Measurements from ENCODE around the gene MYEF2.

- TF ChIP-seq CTCF (conservative IDR thresholded peaks at IDR 0.05; ENCODE audit: low read depth in 2 of 2) (no peak), CREB1 (CRISPR knock-in tag; IDR thresholded peaks at IDR 0.05; ENCODE audit: low read depth) (no peak), POLR2AphosphoS5 (IDR thresholded peaks at IDR 0.05; ENCODE audit: low read depth) (no peak), REST (IDR thresholded peaks at IDR 0.05; ENCODE audit: unreplicated experiment) (no peak), EZH2 (IDR thresholded peaks at IDR 0.05; ENCODE audit: low read depth, unreplicated experiment) (no peak), EZH2phosphoT487 (IDR thresholded peaks at IDR 0.05; ENCODE audit: unreplicated experiment) (no peak), ZNF331 (CRISPR knock-in tag; IDR thresholded peaks at IDR 0.05; ENCODE audit: low read depth) (no peak), ETS1 (IDR thresholded peaks at IDR 0.05) (no peak), JUNB (IDR thresholded peaks at IDR 0.05; ENCODE audit: unreplicated experiment) (no peak), STAT1 (IDR thresholded peaks at IDR 0.05; ENCODE audit: unreplicated experiment) (no peak), NANOG (IDR thresholded peaks at IDR 0.05; ENCODE audit: borderline replicate concordance) (no peak)
Observed at GRCh38 chr15:48175126-48175525, 3.0 kb downstream of the MYEF2 start.

All from GM23338 (cell line).